22Rv1 (cell line): ENCODE measurements around the gene LGALS7B.

Experiments
- CTCF ChIP-seq: fragments of 450-650 bp; IDR thresholded peaks from 2 replicates; pipeline ENCODE4 v1.5.1; 2017; ENCODE audit warnings: mild to moderate bottlenecking
- ZFX ChIP-seq: fragments of 450-650 bp; IDR thresholded peaks from 2 replicates; pipeline ENCODE4 v1.6.1; 2017; ENCODE audit warnings: antibody characterized with exemption, borderline replicate concordance

GRCh38 chr19:38806371-38806770, 17.4 kb downstream of the LGALS7B start:
- TF ChIP-seq CTCF (no peak), ZFX (no peak)
